ENCODE measurements around the gene KCNH2.

GRCh38 chr7:151023232-151023631 lies 45.1 kb upstream of the KCNH2 start:
- no peak for TF ChIP-seq CTCF (IDR thresholded peaks at IDR 0.05)
- TF ChIP-seq SIN3A (IDR thresholded peaks at IDR 0.05; ENCODE audit: borderline replicate concordance, insufficient read depth, low read depth, low read length): no peak
- no peak for TF ChIP-seq REST (IDR thresholded peaks at IDR 0.05; ENCODE audit: insufficient read depth in 1 of 2, low read depth in 2 of 2, low read length in 1 of 2)
- no peak for TF ChIP-seq POLR2AphosphoS5 (IDR thresholded peaks at IDR 0.05; ENCODE audit: low read depth, low read length)
- TF ChIP-seq TCF7L2 (IDR thresholded peaks at IDR 0.05; ENCODE audit: low read depth, low read length): no peak
